Measurements from ENCODE around the gene AKT3.
"Not testable (repeated sequence)": the region's sequence is repeated elsewhere in the genome, so short reads cannot be mapped to it uniquely, and the experiment has no call there.

Gene AKT3

GRCh38 chr1:243672539-243673074 lies 177.4 kb downstream of the AKT3 start:
- no peak for TF ChIP-seq CTCF (IDR thresholded peaks at IDR 0.05; ENCODE audit: low read depth, low read length)
- no peak for DNase-seq (ENCODE audit: extremely low read depth, low read depth)

GRCh38 chr1:243667591-243667990 lies 182.5 kb downstream of the AKT3 start:
- DNase-seq (ENCODE audit: extremely low read depth, low read depth), result no peak
- no peak for TF ChIP-seq CTCF (IDR thresholded peaks at IDR 0.05; ENCODE audit: low read depth, low read length)

- DNase-seq (ENCODE audit: extremely low read depth, low read depth), result no peak
- TF ChIP-seq CTCF (IDR thresholded peaks at IDR 0.05; ENCODE audit: low read depth, low read length), result no peak
These were observed 182.9 kb downstream of the AKT3 start for GRCh38 chr1:243667133-243667532.

- TF ChIP-seq CTCF (IDR thresholded peaks at IDR 0.05; ENCODE audit: low read depth, low read length), result no peak
- DNase-seq (ENCODE audit: extremely low read depth, low read depth), result no peak
These were observed 186.4 kb downstream of the AKT3 start for GRCh38 chr1:243663651-243664050.

- not testable (repeated sequence) for DNase-seq (ENCODE audit: extremely low read depth, low read depth)
These were observed 187.9 kb downstream of the AKT3 start for GRCh38 chr1:243662169-243662568.

- no peak for TF ChIP-seq CTCF (IDR thresholded peaks at IDR 0.05; ENCODE audit: low read depth, low read length)
- DNase-seq (ENCODE audit: extremely low read depth, low read depth), result no peak
These were observed 191.4 kb downstream of the AKT3 start for GRCh38 chr1:243658594-243659105.

- TF ChIP-seq CTCF (IDR thresholded peaks at IDR 0.05; ENCODE audit: low read depth, low read length), result no peak
- no peak for DNase-seq (ENCODE audit: extremely low read depth, low read depth)
These were observed 192.2 kb downstream of the AKT3 start for GRCh38 chr1:243657793-243658192.

GRCh38 chr1:243649530-243649929 lies 200.5 kb downstream of the AKT3 start:
- DNase-seq (ENCODE audit: extremely low read depth, low read depth), result not testable (repeated sequence)
